ENCODE data around the gene LAMTOR4.

LAMTOR4 gene

DNA sequence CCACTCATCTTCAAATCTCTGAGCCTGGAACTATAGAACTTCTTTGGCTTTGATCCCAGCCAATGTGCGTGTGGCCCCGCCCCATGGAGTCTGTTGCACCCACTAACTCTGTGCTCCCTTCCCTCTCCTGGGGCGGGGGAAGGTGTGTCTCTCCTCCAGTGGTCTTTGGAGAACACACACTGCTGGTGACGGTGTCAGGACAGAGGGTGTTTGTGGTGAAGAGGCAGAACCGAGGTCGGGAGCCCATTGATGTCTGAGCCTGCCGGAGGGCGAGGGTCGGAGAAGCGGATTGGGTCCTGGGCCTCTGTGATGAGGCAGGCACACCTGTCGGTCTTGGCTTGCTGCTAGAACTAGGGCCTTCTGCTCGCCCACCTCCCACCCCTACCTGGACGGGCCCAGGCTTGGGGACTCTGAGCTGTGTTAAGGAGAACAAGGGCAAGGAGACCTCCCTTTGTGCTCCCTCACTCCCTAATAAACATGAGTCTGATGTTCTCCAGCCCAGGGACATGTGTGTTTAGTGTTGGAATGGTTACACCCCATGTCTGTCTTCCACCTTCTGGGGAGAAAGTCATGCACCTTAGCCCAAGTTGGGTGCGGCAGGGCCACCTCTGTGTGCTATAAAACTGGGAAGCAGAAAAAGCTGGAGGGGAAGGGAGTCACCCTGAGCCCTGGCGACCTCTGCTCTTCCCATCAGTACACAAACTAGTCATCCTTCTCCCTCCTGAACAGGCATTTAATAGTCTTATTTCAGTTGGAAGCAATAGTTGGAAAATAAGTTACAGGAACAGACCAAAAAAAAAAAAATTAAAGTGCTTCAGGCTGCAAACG, 5.2 kb downstream of the LAMTOR4 start:
- DNase-seq: no peak

DNA sequence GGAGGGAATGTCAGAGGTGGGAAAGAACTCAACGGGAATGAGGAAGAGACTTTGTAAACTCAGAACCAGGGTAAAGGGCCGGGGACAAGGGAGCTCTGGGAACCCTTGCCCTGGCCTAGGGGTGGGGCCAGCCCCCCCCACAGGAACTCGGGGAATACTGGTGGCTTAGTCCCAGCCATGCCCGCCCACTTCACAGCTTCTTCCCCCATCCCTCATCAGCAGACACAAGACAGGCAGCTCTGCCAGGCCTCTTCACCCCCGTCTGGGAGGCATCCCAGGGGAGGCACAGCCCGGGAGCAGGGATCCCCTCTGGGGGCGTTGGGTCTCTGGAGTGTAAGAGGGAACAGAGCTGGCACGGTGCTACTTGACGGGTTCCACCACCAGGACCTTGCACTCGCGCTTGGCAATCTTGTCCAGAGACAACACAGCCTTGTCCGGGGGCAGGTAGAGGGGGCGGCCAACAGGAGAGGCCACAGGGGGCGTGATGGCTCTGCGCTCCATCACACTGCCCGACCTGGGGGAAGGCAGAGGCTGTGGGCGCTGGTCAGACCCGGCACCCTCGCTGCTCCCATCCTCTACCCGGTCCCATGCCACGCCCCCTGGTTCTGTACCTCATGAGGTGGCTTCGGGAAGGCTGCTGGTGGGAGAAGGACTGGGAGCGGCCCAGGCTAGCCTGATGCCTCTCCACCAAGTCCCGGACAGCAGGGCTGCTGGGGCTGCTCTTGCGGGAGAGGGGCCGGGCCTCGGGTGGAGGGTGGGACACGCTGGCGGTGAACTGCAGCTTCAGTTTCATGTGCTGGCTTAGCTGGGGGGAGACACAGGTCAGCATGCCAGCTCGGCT, 6.2 kb downstream of the LAMTOR4 start:
- DNase-seq: no peak

DNA sequence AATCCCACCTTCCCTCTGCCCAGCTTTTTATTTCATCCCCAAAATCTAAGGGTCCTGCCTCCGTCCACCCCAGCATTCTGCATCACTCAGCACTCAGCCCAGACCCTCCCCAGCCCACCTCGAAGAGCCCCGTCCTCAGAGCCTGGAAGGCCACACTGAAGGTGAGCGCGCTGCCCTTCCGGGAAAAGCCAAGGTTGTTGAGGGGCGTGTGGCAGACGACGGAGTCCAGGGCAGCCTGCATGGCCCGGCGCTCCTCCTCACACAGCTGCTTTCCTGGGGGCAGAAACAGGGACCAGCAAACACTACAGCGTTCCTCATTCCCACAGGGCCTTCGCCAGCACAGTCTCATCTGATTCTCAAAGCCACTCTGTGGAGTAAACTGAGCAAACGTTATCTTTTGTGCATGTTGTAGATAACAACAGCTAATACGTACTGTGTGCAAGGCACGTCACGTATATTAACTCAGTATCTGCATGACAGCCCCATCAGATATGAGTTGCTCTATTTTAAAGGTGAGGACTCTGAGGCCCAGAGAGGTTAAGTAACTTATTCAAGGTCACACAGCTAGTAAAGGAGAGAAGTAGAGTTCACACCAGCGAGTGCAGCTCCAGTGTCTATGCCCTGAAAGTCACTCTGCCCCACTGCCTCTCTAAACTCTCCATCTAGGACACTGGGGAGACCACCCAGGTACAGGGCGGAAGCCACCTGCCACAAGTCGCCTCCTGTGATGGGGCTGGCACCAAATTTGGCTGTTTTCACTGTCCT, 7.0 kb downstream of the LAMTOR4 start:
- DNase-seq: no peak

DNA sequence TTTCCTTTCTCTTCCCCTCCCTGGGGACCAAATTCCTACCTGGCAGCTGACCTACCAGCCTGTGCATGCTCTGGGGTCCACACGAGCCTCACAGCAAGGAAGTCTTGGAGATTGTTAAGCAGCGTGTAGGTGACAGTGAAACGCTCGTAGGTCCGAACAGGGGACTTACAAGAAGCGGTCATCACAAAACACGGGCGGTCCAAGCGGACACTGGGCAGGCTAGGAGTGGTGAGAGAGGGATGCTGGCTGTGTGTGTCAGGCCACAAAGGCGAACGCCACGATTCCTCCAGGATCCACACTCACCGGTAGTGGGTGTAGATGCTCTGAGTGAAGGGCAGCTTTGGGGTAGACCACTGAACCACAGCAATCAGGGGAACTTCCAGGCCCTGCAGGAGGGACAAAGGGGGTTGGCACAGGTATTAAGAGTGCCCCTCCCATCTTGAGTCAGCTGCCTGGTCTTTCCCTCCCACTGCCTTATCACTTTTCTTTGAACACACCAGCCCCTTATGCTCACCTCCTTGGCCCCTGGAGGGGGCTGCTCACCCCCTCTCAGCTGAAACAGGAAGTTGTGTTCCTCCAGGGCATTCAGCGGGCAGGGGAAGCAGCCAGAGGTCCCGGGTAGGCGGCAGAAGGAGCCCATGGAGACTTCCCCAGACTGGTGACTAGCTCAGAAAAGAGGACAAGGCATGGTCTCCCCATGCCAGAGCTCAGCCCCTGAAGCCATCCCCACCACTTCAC, 7.8 kb downstream of the LAMTOR4 start:
- DNase-seq: no peak

DNA sequence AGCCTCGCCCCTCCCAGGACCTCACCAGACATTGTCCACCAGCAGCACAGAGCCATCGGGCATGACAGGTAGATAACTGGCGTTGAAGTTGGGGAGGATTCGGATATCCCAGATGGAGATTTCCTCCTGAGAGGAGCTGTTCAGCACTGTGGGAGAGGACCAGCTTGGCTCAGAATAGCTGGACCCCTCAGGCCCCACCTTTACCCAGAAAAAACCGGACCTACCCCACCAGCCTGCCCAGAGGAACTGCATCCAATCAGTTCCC, 8.3 kb downstream of the LAMTOR4 start:
- no peak for DNase-seq

DNA sequence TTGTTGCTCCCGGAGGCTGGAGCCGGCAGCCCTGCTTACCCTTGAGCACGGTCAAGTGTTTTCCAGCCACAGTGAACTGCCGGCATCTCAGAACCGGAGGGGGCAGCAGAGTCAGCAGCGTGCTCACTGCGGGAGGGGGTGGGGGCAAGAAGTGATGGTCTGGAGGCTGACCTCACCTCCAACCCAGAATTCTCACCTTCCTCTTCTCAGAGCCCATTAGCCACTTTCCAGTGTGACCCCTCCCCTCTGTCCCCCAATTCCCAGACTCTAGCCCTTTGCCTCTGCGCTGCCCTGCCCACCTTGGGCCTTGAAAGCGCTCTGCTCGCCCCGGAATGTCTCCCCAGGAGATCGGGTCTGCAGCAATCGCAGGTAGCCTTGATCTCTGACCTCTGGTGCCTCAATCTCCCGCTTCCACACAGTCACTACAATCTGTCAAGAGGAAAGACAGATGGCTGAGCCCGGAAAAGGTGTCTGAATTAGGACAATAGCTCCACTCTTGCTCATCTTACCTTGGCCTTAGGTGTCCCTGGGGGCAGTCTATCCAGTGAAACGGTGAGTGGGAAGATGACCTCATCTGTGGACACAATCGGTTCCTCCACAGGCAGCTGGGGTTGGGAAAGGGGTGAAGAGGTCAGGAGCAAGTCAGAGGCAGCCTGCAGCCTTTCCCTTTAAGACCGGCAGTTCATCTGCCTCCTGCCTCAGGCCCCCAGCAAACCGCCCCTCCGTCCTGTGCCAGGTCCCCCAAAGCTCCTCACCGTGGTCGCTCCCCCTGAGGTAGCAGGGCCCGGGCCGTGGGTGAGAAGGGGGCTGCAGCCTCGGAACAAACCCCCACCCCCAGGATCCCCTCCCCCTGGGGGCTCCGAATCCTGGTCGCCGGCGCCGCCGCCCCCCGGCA, 8.9 kb downstream of the LAMTOR4 start:
- no peak for DNase-seq

DNA sequence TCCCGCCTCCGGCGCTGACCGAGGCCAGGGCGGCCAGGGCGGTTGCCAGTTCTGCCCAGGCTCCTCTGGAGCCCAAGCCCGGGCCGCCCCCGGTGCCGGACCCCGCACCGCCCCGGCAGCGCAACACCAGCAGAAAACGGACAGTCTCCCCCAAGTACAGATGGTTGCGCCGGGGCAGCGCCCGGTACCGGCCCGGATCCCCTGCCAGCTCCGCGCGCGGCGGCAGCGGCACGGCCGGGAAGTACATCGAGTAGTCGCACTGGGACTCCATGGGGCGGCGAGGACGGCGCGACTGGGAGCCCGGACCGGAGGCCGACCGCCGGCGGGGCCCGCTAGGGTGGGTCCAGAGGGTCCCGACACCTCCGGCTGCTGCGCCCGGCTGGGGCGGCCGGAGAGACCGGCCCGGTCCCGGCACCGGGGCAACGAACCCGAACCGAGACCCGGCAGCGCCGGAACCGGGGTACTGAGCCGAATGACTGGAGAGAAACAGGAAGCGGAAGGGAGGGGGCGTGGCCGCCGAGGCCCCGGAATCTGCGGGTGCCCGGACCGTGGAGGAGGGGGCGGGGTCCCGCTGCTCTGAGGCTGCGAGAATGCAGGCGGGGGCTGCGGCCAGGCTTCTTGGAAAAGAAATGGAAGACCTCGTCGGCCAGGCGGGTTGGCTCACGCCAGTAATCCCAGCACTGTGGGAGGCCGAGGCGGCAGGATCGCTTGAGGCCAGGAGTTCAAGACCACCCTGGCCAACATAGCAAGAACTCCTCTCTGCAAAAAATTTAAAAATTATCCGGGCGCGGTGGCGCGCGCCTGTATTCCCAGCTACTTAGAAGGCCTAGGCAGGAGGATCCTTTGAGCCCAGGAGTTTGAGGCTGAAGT, 9.7 kb downstream of the LAMTOR4 start, which contains the start of gene TRAPPC14:
TSS of gene TRAPPC14 (minus strand) at position 495 of the 870 bp plus-strand sequence. CDS start at position 271, 224 bp downstream.
- peak; percentile 82 for DNase-seq

DNA sequence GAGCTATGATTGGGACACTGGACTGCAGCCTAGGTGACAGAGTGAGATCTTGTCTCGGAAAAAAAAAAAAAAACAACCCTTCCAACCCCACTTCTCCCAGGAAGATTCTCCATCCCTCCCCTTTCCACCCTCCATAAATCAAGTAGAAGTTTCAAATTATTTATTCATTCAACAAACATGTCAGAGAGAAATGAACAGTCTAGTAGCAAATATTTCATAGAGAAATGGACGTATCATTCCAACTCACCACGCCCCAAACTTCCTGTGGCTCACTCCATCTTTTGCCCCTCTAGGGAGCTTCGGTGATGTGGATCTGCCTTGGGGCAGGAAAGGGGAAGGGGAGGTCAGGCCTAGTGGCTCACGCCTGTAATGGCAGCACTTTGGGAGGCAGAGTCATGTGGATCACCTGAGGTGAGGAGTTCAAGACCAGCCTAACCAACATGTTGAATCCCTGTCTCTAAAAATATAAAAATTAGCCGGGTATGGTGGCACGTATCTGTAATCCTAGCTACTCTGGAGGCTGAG, 10.4 kb downstream of the LAMTOR4 start:
- no peak for DNase-seq

DNA sequence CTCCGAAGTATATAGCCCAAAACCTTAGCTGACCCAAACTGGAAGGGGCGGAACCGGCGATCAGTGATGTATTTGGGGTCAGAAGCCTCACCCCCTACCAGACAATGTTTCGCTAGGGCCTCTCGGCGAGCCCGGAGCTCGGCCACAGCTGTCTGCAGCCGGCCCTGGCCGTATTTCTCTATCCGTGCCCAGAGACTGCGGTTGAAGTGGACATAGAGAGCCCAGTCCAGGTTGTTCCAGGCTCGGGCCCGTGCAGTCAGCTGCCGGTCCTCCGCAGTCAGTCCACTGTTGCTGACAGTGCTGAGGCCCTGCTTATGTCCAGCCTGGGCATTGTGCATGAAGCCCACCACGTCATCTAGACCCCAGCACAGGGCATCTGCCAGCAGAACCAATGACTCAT, 11.3 kb downstream of the LAMTOR4 start:
- DNase-seq: no peak

DNA sequence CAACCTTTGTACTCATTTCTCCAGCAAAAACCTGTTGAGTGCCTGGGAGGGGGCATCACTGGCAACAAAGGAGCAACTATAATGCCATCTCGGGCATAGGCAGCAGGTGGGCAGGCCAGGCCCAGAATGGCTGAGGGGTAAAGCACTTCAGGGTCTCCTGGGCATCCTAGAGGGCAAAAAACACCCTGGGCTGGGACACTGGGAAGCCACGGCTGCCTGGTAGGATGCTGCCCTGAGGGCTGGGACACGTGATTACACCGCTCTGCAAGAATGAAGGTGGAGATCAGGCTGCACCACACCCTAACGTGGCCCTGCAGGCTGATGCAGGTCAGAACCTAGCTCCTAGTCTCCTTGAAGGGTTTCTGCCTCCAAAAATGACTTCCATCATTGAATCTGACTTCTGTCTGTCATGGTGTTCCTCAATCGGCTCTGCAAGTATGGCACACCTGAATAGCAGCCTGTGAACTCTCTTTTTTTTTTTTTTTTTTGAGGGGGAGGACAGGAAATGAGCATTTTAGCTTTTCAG, 14.4 kb downstream of the LAMTOR4 start:
- DNase-seq: no peak

DNA sequence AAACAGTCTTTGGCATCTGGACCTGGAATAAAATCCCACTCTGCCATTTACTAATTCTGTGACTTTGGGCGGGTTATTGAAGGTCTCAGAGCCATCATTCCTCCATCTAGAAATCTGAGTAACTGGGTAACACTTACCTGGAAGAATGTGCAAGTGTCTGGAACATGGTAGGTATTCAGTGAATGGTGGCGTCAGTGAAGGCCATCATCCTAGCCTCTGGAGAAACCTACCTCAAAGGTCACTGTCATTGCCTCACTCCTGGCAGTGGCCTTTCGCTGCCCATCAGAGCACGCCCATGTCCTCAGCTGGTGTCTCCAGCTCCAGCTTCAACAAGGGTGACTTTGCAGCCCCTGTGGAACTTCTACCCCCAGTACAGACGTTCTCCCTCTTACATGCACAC, 15.2 kb downstream of the LAMTOR4 start:
- no peak for DNase-seq

DNA sequence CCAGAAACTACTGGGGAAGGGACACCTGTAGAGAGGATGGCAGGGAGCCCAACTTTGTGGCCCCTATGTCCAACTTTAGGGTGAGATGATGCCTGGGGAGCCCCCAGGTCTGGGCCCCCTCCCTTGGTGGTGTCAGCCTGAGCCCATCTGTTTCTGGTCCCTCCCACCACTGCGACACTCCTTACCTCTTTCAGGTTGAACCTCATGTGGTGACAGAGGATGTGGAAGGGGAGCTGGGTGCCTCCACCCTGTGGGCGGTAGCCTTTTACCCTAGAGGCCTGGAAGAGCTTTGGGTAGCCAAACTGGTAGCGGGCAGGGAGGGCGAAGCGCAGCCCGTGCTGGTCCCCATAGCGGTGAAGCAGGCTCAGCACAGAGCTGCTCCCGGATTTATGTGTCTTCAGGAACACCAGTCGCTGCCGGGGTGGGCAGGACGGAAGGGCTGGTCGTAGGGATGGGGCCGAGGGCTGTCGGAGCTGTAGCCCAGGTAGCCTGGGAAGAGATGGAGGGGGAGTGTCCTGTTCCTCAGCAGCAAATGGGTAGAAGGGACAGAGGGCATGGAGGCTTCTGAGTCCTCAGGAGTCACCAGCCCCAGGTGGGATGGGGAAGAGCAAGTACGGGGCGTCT, 17.7 kb downstream of the LAMTOR4 start:
- DNase-seq: no peak

DNA sequence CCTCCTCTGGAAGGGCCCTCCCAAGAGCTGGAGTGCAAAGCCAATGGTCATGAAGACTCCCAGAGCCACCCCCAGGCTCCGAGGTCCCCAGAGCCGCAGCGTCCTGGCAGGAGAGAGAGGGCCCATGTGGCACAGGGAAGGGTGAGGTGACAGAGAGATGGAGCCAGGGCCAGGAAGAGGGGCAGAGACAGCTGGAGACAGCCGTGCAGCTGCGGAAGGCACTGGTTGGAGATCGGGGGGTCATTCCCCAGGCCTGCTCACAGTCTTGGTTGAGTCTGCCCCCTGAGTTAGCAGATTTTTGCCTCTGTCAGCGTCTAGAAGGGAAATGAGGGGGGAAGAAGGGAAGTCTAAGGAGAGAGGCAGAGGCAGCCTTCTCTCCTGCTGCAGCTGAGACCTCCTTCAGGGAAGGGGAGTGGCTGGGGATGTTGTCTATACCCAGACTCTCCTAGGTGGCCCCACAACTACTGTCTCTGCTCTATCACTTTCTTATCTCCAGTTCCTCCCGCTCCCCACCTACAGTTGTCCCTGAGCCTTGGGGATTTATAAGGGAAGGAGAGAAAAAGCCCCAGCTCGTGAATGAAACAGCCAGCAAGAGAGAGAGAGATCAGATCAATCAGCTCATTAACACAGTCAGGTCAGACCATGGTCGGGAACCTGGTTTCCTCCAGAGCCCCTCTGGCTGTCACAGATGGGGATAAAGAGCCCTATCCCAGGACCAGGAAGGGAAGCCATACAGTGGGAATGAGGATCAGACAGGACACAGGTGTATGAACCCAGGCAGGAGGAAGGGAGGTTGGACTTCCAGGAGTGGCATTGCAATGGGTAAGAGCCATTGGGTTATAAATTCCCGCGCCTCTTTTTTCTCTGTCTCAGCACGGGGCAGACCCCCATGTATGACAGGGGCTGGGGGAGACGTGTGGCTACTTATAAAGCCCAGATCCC, 18.5 kb downstream of the LAMTOR4 start:
- DNase-seq: no peak

DNA sequence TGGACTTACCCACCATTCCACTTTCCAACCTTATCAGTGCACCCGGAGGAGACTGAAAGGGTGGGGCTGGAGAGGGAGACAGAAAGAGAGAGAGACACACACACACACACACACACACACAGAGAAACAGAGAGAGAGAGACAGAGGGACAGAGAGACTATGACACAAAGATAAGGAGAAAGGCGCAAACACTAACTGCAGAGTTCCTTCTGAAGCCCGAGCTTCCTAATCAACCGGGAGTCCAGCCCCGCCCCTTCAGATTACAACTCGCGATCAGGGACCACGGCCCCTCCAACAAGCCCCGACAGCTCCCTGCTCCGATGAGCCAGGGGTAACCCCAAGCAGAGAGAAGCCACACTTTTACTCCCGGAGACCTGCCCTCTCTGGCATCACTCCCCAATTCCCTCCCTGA, 19.2 kb downstream of the LAMTOR4 start:
- DNase-seq: peak; percentile 10

DNA sequence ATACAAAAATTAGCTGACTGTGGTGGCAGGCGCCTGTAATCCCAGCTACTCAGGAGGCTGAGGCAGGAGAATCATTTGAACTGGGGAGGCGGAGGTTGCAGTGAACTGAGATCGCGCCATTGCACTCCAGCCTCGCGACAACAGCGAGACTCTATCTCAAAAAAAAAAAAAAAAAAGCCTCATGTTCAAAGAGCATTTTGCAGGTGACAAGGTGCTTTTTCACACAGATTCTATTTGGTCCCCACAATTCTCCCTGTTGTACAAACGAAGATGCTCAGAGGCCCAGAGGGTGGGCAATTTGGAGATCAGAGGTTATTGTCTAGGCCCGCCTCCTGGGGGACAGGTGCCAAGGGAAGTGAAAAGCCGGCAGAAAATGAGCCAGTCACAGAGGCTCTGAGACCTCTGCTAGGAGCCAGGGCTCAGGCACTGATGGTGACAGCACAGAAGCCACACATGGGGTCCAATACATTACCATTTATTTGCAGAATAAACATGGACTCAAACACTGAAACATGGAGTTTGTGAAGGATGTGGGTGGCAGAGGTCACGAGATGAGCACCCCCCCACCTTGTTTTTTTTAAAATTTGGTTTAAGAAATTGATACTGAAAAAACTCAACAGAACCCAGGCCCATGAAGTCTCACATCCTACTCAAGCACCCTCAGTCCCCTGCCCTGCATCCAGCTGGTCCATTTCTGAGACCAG, 20.6 kb downstream of the LAMTOR4 start:
- no peak for DNase-seq

DNA sequence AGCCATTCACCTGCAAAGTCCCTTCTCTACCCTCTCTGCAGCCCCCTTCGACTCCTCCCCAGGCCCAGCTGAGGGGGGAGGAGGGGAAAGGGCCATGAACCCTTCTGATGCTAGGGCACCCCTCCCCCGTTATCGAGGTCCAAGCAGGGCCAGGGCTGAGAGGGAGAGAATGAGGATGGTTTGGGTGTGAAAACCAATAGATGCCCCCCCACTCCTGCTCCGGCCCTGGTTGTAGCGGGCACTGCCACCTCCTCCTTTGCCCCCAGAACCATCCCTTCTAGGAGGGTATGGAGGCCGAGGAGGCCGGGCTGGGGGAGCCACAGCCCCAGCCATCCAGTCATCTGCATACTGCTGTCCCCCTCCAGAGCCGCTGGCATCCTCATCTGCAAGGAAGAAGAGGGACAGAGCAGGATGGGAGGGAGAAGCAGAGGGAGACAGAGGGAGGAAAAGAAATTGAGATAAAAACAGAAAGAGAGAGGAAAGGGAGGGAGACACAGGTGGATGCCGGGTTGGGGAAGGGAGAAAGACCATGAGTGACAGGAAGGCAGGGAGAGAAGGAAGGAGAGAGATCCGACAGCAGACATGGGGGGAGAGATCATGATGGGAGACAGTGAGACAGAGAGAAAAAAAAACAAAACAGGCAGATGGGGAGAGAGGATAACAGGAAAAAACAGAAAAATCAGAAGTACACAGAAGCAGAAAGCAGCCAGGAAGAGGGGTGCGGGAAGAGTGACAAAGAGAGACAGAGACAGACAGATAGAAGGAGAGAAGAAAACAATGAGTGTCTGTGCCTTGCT, 21.6 kb downstream of the LAMTOR4 start:
- DNase-seq: no peak

Data from fibroblast of skin of abdomen (primary cell).